GM12872 (cell line): ENCODE measurements around the gene CADPS.

Source experiments
- CTCF ChIP-seq: IDR thresholded peaks from 3 replicates; pipeline ENCODE4 v1.5.1; 2011; ENCODE audit warnings: low read depth, mild to moderate bottlenecking, low read length, moderate library complexity; ENCODE audit not compliant: insufficient read depth

The CADPS gene

GRCh38 chr3:62567097-62568021 is 307.9 kb downstream of the CADPS start:
- no peak for TF ChIP-seq CTCF

GRCh38 chr3:62566022-62566557 is 309.1 kb downstream of the CADPS start:
- no peak for TF ChIP-seq CTCF

GRCh38 chr3:62562596-62562995 is 312.6 kb downstream of the CADPS start:
- no peak for TF ChIP-seq CTCF

GRCh38 chr3:62562017-62562416 is 313.2 kb downstream of the CADPS start:
- TF ChIP-seq CTCF, result no peak

GRCh38 chr3:62559831-62560445 is 315.3 kb downstream of the CADPS start:
- no peak for TF ChIP-seq CTCF

GRCh38 chr3:62558549-62559112 is 316.6 kb downstream of the CADPS start:
- peak; percentile 59; the same call in 2 of the 3 replicates for TF ChIP-seq CTCF

- no peak for TF ChIP-seq CTCF
Observed at GRCh38 chr3:62557983-62558382, 317.2 kb downstream of the CADPS start.
